Inflammatory macrophage treated with lipopolysaccharide for 4 hours (primary cell): ENCODE measurements around the gene ANKRD50.
A peak's percentile ranks its signal among the peaks of the same experiment; 100 is the strongest.

Experiments used
- DNase-seq: peaks from one replicate; pipeline ENCODE4 v3.0.0-alpha.2; 2020

ANKRD50 gene

DNA sequence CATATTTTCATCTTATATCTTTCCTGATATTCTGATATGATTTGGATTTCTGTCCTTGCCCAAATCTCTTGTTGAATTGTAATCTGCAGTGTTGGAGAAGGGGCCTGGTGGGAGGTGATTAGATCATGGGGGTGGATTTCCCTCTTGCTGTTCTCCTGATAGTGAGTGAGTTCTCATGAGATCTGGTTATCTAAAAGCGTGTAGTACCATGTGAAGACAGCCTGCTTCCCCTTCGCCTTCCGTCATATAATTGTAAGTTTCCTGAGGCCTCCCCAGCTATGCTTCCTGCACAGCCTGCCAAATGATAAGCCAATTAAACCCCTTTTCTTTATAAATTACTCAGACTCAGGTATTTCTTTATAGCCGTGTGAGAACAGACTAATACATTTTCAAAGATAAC is 77.2 kb downstream of the ANKRD50 start:
- DNase-seq = no peak

DNA sequence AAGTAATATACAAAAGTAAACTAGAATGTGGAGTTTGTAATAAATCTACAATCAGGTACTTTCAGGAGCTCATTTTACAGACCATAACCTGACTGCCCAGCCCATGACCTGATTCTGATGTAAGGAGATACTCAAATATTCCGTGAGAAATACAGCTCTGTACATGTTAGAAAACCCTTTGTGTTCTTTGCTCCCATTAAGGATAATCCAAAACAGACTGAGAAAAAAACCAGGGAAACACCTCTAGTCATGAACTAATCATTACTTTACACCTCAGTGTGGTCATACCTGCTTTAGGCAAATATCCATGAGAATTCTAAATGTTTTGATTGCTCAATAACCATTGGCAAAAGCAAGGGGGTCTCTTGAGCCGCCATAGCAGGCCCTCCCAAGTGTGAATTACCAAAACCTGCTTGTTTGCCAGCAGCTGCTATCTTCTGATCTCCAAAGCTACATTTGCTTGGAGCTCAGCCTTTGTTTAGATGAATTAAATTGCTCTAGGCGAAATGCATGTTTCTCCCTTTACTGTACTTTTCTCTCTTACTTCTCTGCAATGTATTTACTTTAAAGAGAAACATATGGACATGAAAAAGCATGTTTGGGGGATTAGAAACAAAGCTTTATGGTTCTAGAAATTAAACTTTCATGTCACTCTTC is 79.1 kb downstream of the ANKRD50 start:
- no peak for DNase-seq

DNA sequence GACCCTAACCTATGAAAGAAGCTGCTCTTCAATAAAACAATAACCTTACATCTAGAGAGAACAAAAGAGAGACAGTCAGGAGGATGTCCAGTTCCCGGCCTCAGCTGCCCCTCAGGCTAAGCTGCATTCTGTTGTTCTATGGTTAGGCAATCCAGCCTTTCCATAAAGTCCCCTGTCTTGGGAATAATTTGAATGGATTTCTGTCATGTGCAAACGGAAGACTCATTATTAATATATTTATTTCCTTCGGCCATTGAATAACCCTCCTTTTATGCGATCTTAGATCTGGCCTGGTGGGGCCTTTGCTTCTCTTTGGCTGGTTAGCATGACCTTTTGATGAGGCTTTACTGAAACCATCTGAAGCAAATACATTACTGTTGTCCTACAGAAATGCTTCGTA is 80.1 kb downstream of the ANKRD50 start:
- DNase-seq = no peak

DNA sequence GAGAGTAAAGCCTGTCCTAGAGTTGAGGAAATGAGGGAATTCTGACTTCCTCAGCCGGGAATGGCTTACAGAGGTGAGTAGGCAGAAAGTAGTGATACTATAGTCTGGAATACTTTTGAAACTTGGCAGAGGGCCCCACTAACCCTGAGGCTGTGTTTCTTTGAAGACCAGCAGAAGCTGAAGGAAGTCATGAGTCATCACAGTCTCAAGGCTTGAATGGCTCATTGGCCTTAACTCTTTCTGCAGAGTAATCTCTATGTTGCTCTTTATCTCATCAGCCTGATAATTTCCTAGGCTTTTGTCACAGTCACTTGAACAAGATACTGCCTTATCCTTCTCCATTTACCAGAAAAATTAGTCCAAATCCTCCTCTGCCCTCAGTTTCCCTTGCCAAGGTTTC is 80.8 kb downstream of the ANKRD50 start:
- DNase-seq = peak; percentile 60

DNA sequence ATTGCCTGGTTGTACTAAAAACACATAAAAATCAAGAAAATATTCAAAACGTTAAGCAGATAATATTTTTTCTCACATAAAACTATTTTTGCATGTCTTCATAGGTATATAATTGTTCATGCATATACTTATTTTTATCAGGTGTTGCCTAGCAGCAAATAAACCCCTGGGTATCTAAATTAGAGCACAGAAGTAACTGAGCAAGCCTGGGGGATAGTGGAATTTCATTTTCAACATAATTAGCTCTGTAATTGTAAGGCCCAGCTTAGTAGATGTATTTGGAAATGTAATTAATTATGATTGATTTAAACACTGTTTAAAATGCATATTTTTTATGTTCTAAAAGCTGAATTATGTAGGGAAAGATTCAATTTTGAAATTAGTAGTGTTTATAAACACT is 82.9 kb downstream of the ANKRD50 start:
- DNase-seq = no peak
